ENCODE results near the gene WAPL. TPM values are rescaled to one million over a fixed set of nuclear protein-coding genes. Genes with fewer than 3 reads are reported as not detected.

WAPL gene
- total and polyA plus RNA-seq, 5 experiments from 2014 or later = 37.0 to 67.3 (median 42.1) TPM

DNA sequence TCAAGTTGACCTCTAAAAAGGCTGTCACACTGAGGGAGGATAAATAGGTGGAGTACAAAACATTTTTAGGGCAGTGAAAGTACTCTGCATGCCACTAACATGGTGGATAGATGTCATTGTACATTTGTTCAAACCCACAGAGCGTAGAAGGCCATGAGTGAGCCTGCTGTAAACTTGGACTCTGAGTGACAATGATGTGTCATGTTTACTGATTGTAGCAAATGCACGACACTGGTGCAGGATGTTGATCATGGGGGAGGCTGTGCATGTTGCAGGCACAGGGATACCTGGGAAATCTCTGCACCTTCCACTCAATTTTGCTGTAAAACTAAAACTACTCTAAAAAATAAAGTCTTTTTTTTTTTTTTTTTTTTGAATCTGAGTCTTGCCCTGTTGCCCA, 102.5 kb downstream of the WAPL start:
- Mint-ChIP-seq H3K27me3 (peaks cover 0 to 5% (median 0%) of the 10 kb centered on the region in 5 donors), H3K4me1 (peaks cover 14 to 27% (median 24%) of the 10 kb centered on the region in 4 donors), H3K4me3 (peak overlapping the region in 1 of 10 donors; percentile 20), H3K9me3 (no peaks in the 10 kb centered on the region), H3K36me3 (no peaks in the 10 kb centered on the region), H3K27ac (peak overlapping the region in 5 of 10 donors; percentile 28 to 91 (median 77))
- ATAC-seq = peak; percentile 23 to 78
- POLR2A ChIA-PET = interaction anchor here (0.5 to 1.9 kb wide), 3 partner anchors 13 to 30 kb away, joined by 3 to 7 read pairs (median 5); no protein-coding TSS in a partner anchor
- peak in 1 of 10 donors; percentile 16 for DNase-seq

DNA sequence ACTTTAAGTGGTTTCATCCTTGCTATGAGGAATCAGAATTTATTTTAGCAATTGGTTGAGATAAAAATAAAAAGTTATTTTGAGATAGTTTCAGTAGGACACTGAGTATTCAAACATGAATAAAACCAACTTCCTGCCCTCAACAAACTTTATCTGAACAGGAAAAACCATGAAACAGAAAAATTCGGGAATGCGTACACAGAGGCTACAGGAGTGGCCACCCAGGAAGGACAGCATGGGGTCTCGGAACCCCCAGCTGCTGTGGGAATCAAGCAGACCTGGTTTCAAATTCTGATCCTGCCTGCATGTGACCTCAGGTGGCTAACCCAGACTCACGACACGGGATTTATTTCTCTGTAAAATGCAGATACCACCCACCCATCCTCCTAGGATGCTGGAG, 106.0 kb downstream of the WAPL start:
- Mint-ChIP-seq H3K4me3 (peak overlapping the region in 5 of 10 donors; percentile 30 to 62 (median 40)), H3K9me3 (no peaks in the 10 kb centered on the region), H3K4me1 (peaks cover 31 to 59% (median 52%) of the 10 kb centered on the region in 4 donors), H3K27ac (peak overlapping the region in 6 of 10 donors; percentile 29 to 71 (median 48)), H3K36me3 (no peaks in the 10 kb centered on the region), H3K27me3 (peaks cover 0 to 2% (median 0%) of the 10 kb centered on the region in 5 donors)
- POLR2A ChIA-PET = no interaction called here
- ATAC-seq = no peak
- no peak for DNase-seq

DNA sequence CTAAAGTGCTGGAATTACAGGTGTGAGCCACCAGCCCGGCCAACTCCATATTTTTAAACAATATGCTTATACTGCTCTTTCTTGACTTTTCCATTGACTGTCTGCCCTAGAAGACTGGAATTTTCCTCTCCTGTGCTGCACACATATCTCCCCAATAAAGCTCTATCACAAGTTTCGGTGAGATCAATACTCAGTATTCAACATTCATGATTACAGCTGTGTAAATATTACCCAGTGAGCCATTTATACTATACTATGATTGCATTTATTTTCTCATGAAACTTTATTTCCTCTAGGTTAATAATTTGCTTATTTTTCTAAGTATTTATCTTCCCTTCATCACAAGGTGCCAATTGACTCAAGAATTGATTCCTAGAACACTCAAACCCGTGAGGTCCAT, 106.5 kb downstream of the WAPL start:
- DNase-seq = no peak
- Mint-ChIP-seq H3K27ac (peak overlapping the region in 9 of 10 donors; percentile 3 to 67 (median 41)), H3K4me1 (peaks cover 27 to 64% (median 55%) of the 10 kb centered on the region in 4 donors), H3K9me3 (no peaks in the 10 kb centered on the region), H3K36me3 (no peaks in the 10 kb centered on the region), H3K27me3 (peaks cover 0 to under 1% (median 0%) of the 10 kb centered on the region in 5 donors), H3K4me3 (peak overlapping the region in 7 of 10 donors; percentile 12 to 62 (median 35))
- ATAC-seq = no peak
- POLR2A ChIA-PET = no interaction called here

DNA sequence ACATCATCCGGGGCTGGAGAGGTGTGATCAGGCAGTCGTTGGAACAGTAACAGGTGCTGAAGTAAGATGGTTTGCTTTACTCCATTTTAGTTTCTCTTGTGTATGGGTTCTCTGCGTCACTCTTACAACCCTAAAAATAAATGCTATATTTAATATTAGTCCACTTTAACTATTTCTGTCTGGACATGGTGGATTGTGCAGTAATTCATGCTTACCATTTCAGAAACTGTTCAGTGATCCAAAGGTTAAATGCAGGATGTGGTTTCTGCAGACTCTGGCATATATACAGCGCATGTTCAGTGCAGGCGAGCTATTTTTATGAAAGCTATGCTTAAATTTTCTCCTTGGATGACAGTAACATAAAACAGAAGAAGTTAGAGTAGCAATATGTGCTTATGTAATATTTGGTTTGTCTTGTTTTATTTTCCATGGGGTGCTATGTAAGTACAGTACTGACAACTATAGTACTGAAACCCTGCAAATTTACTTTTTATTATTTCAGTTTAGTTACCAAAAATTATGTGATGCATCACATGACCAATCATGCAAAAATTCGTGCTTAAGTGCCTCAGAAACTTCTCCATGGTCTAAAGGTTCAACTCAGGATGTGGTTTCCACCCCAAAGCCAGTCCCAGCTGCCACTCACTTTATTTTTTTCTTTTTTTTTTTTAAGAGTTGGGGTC, 108.4 kb downstream of the WAPL start:
- Mint-ChIP-seq H3K9me3 (no peaks in the 10 kb centered on the region), H3K4me3 (peak overlapping the region; percentile 54 to 84 (median 74)), H3K27ac (peak overlapping the region; percentile 76 to 94 (median 89)), H3K27me3 (no peaks in the 10 kb centered on the region), H3K4me1 (peaks cover 21 to 59% (median 50%) of the 10 kb centered on the region in 4 donors), H3K36me3 (no peaks in the 10 kb centered on the region)
- POLR2A ChIA-PET = interaction anchor here (0.6 to 6.7 kb wide), 4 partner anchors 12 to 415 kb away, joined by 3 to 110 read pairs (median 4); no protein-coding TSS in a partner anchor
- DNase-seq (peak in 6 of 10 donors; percentile 14 to 72 (median 56)), ATAC-seq (peak; percentile 85 to 86)

DNA sequence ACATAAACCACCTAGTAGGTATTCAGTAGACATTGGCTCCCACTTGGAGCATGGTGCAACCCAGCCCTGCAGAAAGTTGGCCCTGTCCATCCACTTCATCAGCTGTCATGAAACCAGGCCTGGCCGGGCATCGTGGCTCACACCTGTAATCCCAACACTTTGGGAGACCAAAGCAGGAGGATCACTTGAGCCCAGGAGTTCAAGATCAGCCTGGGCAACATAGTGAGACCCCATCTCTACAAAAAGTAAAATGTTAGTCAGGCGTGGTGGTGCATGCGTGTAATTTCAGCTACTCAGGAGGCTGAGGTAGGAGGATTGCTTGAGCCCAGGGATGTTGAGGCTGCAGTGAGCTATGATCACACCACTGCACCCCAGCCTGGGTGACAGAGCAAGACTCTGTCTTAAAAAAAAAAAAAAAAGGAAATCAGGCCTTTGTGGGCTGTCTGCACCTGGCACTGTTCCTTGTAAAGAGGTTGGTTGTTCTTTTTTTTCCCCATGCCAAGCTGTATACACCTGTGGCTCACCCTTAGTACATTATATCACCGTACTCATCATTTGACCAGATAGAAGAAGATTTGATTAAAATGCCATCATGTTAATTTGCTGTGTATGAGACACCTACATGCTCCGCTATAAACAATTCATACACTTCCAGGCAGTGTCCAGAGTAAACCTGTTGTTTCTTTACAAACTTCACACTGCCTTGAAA, 109.6 kb downstream of the WAPL start:
- H3K4me1 Mint-ChIP-seq = peaks cover 21 to 59% (median 48%) of the 10 kb centered on the region in 4 donors

DNA sequence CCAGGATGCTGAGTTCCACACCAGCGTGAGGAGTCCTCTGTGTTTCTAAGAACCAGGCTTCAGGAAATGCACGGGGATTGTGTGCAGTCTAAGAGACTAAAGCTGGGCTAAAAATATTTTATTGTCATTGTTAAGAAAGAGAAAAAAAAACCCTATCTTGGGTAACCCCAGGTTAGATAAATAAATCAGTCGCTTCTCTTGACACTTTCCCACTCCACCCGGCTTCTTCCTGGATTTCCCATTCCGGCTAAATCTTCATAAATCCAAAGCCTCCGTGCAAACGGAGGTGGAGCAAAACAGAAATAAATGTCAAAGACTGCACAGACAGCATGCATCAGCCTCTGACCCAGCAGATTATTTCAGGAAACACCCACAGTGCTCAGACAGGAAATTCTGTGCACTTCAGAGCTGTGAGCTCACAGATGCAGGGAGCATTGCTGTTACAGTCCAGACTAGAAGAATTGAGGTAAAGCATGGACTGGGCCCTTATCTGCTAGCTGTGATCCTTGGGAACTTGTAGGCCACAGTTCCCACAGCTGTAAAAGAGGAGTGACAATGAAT, 110.2 kb downstream of the WAPL start:
- H3K4me1 Mint-ChIP-seq = peaks cover 21 to 59% (median 48%) of the 10 kb centered on the region in 4 donors
- POLR2A ChIA-PET = interaction anchor here (0.6 to 6.7 kb wide), 5 partner anchors 10 to 619 kb away, joined by 3 to 110 read pairs (median 5); no protein-coding TSS in a partner anchor
- H3K9me3 Mint-ChIP-seq = no peaks in the 10 kb centered on the region
- peak overlapping the region; percentile 57 to 94 (median 88) for H3K27ac Mint-ChIP-seq
- H3K36me3 Mint-ChIP-seq = no peaks in the 10 kb centered on the region
- peak overlapping the region; percentile 70 to 84 (median 74) for H3K4me3 Mint-ChIP-seq
- ATAC-seq (peak; percentile 64 to 67), DNase-seq (peak in 2 of 10 donors; percentile 15 to 41)
- H3K27me3 Mint-ChIP-seq = no peaks in the 10 kb centered on the region

More for the DNA sequence above, 109.6 kb downstream of the WAPL start:
- no peaks in the 10 kb centered on the region for H3K27me3 Mint-ChIP-seq
- H3K27ac Mint-ChIP-seq = peak overlapping the region; percentile 57 to 94 (median 89)
- H3K9me3 Mint-ChIP-seq = no peaks in the 10 kb centered on the region
- POLR2A ChIA-PET = interaction anchor here (0.7 to 6.7 kb wide), 4 partner anchors 10 to 618 kb away, joined by 3 to 110 read pairs (median 4); no protein-coding TSS in a partner anchor
- peak overlapping the region; percentile 70 to 84 (median 74) for H3K4me3 Mint-ChIP-seq
- ATAC-seq (no peak), DNase-seq (no peak)
- H3K36me3 Mint-ChIP-seq = no peaks in the 10 kb centered on the region

DNA sequence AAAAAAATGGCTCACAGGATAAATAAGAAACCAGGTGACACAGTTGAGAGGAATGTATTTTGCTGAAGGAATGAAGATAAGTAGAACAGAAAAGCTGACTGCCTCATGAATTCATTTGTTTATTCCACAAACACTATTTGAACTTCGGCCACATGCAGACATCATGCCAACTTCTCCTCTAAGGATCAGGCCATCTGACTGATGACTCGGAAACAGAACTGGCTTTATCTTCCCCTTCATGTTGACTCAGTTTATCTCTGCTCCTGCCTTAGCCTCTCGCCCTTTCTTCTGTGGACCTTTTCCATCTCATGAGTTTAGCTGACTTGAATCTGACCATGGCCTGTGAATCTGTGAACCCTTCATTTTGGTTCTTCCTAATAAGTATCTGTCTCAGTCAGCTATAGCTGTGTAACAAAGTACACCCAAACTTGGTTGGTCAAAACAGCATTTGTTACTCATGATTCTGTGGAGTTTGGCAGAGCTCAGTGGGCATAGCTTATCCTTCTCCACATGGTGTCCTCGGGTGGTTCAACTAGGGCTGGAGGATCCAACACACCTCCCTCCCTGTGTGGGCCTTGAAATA, 111.0 kb downstream of the WAPL start:
- Mint-ChIP-seq H3K9me3 (peaks cover 0 to under 1% (median 0%) of the 10 kb centered on the region in 9 donors), H3K4me3 (peak overlapping the region in 7 of 10 donors; percentile 52 to 84 (median 73)), H3K4me1 (peaks cover 19 to 54% (median 44%) of the 10 kb centered on the region in 4 donors), H3K27ac (peak overlapping the region; percentile 57 to 94 (median 85)), H3K27me3 (no peaks in the 10 kb centered on the region), H3K36me3 (no peaks in the 10 kb centered on the region)
- ATAC-seq = no peak
- POLR2A ChIA-PET = interaction anchor here (0.6 to 6.7 kb wide), 3 partner anchors 9 to 109 kb away, joined by 3 to 110 read pairs (median 6); no protein-coding TSS in a partner anchor
- no peak for DNase-seq

DNA sequence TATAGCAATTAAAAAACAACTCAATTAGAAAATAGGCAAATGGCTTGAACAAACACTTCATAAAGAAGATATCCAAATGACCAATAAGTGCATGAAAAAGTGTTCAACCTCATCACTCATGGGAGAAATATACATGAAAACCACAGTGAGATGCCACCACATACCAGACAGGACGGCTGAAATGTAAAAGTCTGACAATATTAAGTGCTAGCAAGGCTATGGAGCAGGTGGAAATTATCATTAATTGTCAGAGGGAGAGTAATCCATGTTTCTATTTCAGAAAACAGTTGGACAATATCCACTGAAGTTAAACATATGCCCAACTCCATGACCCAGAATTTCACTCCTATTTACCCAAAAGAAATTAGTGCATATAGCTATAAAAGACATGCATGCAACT, 112.4 kb downstream of the WAPL start:
- POLR2A ChIA-PET = interaction anchor here (6.7 kb wide), 1 partner anchor 8 kb away, joined by 110 read pairs; no protein-coding TSS in a partner anchor
- ATAC-seq = no peak
- Mint-ChIP-seq H3K9me3 (peaks cover 0 to 4% (median 0%) of the 10 kb centered on the region in 9 donors), H3K4me3 (no peak overlapping the region), H3K27me3 (no peaks in the 10 kb centered on the region), H3K36me3 (no peaks in the 10 kb centered on the region), H3K4me1 (peaks cover 17 to 43% (median 34%) of the 10 kb centered on the region in 4 donors), H3K27ac (peak overlapping the region in 3 of 10 donors; percentile 1 to 61 (median 15))
- DNase-seq = no peak

DNA sequence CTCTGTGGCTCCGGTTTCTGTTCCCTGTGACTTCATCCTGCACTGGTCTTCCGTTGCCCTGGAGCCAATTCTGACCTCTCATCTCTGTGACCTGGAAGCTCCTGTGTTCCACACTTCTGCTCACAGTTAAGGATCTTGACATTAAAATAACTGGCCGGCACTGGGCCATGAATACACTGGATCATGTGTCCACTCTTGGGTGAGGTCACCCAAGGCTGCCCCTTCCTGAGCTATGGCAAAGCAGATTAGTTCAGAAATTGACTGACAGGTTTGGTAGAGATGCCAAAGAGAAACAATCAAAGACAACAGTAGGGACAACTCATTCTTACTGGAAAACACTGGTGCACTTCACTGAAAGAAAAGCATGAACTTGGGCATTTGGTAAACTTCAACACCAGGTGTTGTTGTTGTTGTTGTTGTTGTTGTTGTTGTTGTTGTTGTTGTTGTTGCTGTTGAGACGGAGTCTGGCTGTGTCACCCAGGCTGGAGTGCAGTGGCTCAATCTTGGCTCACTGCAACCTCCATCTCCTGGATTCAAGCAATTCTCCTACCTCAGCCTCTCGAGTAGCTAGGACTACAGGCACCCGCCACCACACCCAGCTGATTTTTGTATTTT, 118.3 kb downstream of the WAPL start:
- no peaks in the 10 kb centered on the region for H3K36me3 Mint-ChIP-seq
- peak overlapping the region in 6 of 10 donors; percentile 1 to 64 (median 28) for H3K4me3 Mint-ChIP-seq
- DNase-seq (no peak), ATAC-seq (no peak)
- peaks cover 10 to 25% (median 21%) of the 10 kb centered on the region in 4 donors for H3K4me1 Mint-ChIP-seq
- H3K27me3 Mint-ChIP-seq = peaks cover 0 to 4% (median 0%) of the 10 kb centered on the region in 5 donors
- POLR2A ChIA-PET = interaction anchor here (1.4 to 4.4 kb wide), 2 partner anchors 8 to 14 kb away, joined by 3 to 110 read pairs; no protein-coding TSS in a partner anchor
- H3K27ac Mint-ChIP-seq = peak overlapping the region in 7 of 10 donors; percentile 13 to 85 (median 54)
- peaks cover 0 to 4% (median 0%) of the 10 kb centered on the region in 9 donors for H3K9me3 Mint-ChIP-seq

DNA sequence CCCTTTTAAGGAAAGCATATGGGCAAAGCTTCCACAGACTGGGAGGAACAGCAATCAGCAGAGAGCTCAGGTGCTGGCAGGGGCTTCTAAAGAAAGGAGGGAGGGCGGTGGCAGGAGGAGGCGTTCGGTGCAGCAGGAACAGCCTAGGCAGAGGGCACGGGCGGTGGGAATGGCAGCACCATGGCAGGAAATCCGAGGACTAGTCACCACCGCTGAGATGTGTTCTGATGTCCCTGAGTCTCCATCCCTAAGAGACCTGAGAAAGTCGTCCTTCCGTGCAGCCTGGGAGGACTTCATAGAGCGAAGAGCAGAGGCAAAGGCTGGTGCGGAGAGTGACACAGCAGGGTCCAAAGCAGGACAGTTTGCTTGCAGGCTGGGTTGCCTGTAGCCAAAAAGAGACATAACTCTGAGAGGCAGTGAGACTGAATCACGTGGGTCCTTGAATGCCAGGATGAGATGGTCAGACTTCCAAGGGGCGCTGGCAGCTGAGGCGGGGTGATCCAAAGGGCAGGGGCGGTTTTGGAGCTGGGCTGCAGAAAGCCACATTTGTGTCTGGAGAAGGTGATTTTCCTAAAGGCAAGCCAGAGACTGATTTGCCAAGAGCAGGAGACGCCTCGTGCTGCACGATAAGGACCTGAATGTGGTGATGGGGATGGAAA, 119.2 kb downstream of the WAPL start:
- Mint-ChIP-seq H3K4me1 (peaks cover 10 to 25% (median 21%) of the 10 kb centered on the region in 4 donors), H3K9me3 (peaks cover 0 to 4% (median 0%) of the 10 kb centered on the region in 9 donors), H3K27me3 (peaks cover 0 to 4% (median 0%) of the 10 kb centered on the region in 5 donors), H3K36me3 (no peaks in the 10 kb centered on the region), H3K27ac (peak overlapping the region; percentile 47 to 94 (median 83)), H3K4me3 (peak overlapping the region; percentile 63 to 94 (median 82))
- DNase-seq = no peak
- POLR2A ChIA-PET = interaction anchor here (1.4 to 4.4 kb wide), 2 partner anchors 9 to 15 kb away, joined by 3 to 110 read pairs; no protein-coding TSS in a partner anchor
- ATAC-seq = no peak
